Activated naive CD8-positive, alpha-beta T cell (primary cell): ENCODE data around the gene LGI2.
"Not testable (repeated sequence)": the region's sequence is repeated elsewhere in the genome, so short reads cannot be mapped to it uniquely, and the experiment has no call there.

ENCODE experiments used
- H3K27ac Mint-ChIP-seq: one replicate; pipeline ENCODE4 v1.8.0; 2021; ENCODE audit warnings: mixed read lengths
- H3K27me3 Mint-ChIP-seq: one replicate; pipeline ENCODE4 v1.8.0; 2021; ENCODE audit warnings: mixed read lengths
- H3K36me3 Mint-ChIP-seq: one replicate; pipeline ENCODE4 v1.8.0; 2021; ENCODE audit warnings: mixed read lengths
- H3K4me1 Mint-ChIP-seq: one replicate; pipeline ENCODE4 v1.8.0; 2021; ENCODE audit warnings: low read depth, mixed read lengths
- H3K4me3 Mint-ChIP-seq: one replicate; pipeline ENCODE4 v1.8.0; 2021; ENCODE audit warnings: mild to moderate bottlenecking, mixed read lengths
- H3K9me3 Mint-ChIP-seq: one replicate; pipeline ENCODE4 v1.8.0; 2021; ENCODE audit warnings: low read depth, mixed read lengths

LGI2 gene

DNA sequence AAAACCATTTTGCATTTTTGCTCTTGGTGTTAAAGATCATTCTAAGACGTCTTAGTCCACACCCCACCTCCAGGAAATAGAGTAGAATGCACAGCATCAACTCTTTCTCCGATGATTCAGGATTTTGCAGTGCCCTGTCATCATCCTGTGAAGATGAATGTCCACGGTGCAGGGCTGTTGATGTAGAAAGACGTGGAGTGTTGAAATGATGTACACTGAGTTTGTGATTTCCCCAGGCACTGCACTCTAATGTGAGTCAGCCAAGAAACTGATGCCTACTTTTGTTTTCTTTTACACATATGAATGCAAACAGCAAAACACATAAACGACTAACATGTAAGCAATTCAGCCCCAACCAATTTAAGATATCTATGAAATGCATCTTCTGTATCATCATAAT, 10.5 kb downstream of the LGI2 start:
- Mint-ChIP-seq H3K4me1 (no peaks in the 10 kb centered on the region), H3K4me3 (no peak overlapping the region), H3K9me3 (no peaks in the 10 kb centered on the region), H3K27me3 (peaks cover 20% of the 10 kb centered on the region), H3K27ac (no peak overlapping the region), H3K36me3 (no peaks in the 10 kb centered on the region)

- H3K36me3 Mint-ChIP-seq: no peaks in the 10 kb centered on the region
- no peaks in the 10 kb centered on the region for H3K4me1 Mint-ChIP-seq
- H3K4me3 Mint-ChIP-seq: no peak overlapping the region
- H3K9me3 Mint-ChIP-seq: no peaks in the 10 kb centered on the region
- peaks cover 17% of the 10 kb centered on the region for H3K27me3 Mint-ChIP-seq
- no peak overlapping the region for H3K27ac Mint-ChIP-seq
Observed at GRCh38 chr4:25019501-25019900, 11.2 kb downstream of the LGI2 start.

- no peaks in the 10 kb centered on the region for H3K36me3 Mint-ChIP-seq
- no peaks in the 10 kb centered on the region for H3K9me3 Mint-ChIP-seq
- no peaks in the 10 kb centered on the region for H3K4me1 Mint-ChIP-seq
- H3K27ac Mint-ChIP-seq: no peak overlapping the region
- H3K27me3 Mint-ChIP-seq: peaks cover 11% of the 10 kb centered on the region
- H3K4me3 Mint-ChIP-seq: no peak overlapping the region
Observed at GRCh38 chr4:25015012-25015411, 15.7 kb downstream of the LGI2 start.

DNA sequence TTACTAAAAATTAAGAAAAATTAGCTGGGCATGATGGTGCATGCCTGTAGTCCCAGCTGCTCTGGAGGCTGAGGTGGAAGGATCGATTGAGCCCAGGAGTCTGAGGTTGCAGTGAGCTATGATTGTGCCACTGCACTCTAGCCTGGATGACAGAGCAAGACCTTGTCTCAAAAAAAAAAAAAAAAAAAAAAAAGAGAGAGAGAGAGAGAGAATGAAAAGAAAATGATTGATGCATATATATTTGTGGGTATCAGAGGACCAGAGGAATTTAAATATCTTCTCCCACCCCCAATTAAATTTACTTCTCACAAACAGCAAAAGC, 16.1 kb downstream of the LGI2 start:
- peaks cover 11% of the 10 kb centered on the region for H3K27me3 Mint-ChIP-seq
- H3K9me3 Mint-ChIP-seq, H3K4me1 Mint-ChIP-seq, H3K27ac Mint-ChIP-seq, H3K36me3 Mint-ChIP-seq, H3K4me3 Mint-ChIP-seq: not testable (repeated sequence)

DNA sequence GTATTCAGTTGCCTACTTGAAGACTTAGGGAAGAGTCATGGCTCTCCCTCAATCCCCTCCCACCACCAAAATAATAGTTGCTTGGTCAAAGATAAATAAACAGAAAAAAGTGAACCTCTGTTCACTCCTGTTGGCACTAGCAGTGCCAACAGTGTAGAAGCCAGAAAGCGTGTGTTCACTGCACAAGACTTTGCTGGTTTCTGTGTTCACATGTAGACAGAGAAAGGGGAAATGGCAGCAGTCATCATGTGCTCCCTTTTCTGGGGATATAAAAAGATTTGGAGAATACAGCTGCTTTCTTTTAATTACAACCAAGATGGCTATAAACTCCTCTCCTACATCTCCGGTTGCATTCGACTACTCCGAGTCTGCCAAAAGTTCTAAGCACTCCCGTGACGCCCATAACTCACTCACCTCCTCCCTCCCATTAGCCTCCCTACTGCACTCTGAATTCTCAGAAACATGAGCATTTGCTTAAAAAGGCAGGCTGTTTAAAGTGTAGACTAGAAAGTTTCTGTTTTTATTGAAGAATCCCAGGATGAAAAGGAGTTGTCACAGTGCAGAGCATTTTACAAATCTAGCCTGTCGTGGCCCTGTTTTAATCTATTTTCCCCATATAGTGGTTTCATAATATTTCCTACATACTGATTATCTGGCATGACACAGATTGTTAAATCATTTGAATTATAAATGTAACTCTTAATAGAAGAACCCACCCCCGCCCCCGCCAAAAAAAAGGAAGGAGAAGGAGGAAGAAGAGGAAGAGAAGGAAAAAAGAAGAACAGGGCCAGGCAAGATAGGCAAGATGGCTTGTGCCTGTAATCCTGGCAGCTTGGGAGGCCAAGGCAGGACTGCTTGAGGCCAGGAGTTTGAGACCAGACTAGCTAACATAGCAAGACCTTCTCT, 16.7 kb downstream of the LGI2 start:
- Mint-ChIP-seq H3K4me3 (no peak overlapping the region), H3K9me3 (no peaks in the 10 kb centered on the region), H3K27ac (no peak overlapping the region), H3K36me3 (no peaks in the 10 kb centered on the region), H3K27me3 (peaks cover 11% of the 10 kb centered on the region), H3K4me1 (no peaks in the 10 kb centered on the region)

GRCh38 chr4:25012655-25013054, 18.1 kb downstream of the LGI2 start:
- Mint-ChIP-seq H3K27me3 (peaks cover 6% of the 10 kb centered on the region), H3K36me3 (no peaks in the 10 kb centered on the region), H3K9me3 (no peaks in the 10 kb centered on the region), H3K4me3 (no peak overlapping the region), H3K27ac (no peak overlapping the region), H3K4me1 (no peaks in the 10 kb centered on the region)

DNA sequence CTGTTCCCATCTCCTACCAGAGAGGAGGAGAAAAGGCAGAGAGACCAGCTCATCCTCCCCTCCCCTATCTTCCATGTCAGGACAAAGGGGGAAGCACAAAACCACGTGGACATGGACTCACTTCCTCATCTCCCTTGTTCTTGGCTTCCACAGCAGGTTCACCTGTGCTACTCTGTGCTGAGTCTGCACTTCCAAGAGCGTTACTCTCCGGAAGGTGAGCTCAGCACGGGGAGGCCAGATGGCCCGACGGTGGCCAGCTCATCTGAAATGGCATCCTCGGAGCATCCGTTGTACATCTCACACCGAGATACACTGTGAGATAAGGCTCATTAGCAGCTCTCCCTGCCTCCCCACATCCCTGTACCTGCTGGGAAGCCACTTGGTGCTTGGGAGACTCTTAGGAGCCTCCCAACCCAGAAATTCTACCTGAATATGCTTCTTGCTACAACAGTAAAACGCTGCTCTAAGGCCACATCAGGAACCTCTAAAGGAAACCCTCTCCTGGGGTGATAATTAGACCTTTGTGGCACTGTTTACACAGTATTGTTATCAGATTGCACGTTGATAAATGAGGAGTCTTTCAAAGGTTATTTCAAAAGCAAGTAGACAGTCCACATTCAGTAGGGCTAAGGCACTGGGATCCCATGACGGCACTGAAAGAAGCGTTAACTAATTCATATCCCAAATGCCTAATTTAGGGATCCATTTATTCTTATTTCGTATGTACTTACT, 19.4 kb downstream of the LGI2 start:
- no peak overlapping the region for H3K4me3 Mint-ChIP-seq
- no peak overlapping the region for H3K27ac Mint-ChIP-seq
- peaks cover 6% of the 10 kb centered on the region for H3K27me3 Mint-ChIP-seq
- H3K4me1 Mint-ChIP-seq: no peaks in the 10 kb centered on the region
- no peaks in the 10 kb centered on the region for H3K9me3 Mint-ChIP-seq
- H3K36me3 Mint-ChIP-seq: no peaks in the 10 kb centered on the region

DNA sequence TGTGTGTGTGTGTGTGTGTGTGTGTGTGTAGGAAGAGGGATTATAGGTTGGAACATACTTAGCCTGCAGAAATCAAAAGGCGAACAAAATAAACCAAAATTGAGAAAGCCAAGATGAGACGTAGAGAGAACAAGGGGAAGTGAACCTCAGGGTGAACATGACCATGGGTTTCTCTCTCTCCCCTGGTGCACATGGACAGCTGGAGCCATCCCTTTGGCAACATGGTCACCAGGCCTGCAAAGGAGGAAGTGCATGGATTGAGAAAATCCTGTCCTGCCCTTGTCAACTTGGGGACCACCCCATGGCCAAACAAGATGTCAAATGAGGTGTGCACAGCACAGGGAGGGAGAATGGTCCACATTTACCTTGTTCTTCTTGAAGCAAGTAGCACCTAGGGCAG, 23.1 kb downstream of the LGI2 start:
- H3K36me3 Mint-ChIP-seq: no peaks in the 10 kb centered on the region
- H3K4me1 Mint-ChIP-seq: no peaks in the 10 kb centered on the region
- H3K4me3 Mint-ChIP-seq: no peak overlapping the region
- peaks cover 6% of the 10 kb centered on the region for H3K27me3 Mint-ChIP-seq
- no peak overlapping the region for H3K27ac Mint-ChIP-seq
- H3K9me3 Mint-ChIP-seq: no peaks in the 10 kb centered on the region

DNA sequence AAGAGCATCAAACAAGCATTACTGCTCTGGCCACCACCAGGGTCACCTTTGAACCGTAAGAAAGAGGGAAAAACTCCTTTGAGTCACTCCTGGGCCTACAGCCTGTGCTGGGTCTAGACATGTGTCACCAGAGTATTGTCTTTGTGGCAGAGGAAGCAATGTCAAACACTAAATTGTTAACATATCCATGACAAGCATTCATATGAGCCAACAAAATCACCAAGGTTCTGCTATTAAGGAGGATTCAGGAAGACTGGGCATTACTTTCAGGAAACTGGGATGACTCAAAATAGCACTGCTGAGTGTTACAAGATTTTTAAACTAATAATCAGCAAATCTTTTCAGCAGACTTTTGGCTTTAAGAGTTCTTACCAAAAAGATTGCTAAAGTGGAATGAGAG, 28.1 kb downstream of the LGI2 start:
- H3K27me3 Mint-ChIP-seq: no peaks in the 10 kb centered on the region
- H3K4me1 Mint-ChIP-seq: peaks cover 10% of the 10 kb centered on the region
- H3K36me3 Mint-ChIP-seq: no peaks in the 10 kb centered on the region
- H3K4me3 Mint-ChIP-seq: no peak overlapping the region
- H3K9me3 Mint-ChIP-seq: no peaks in the 10 kb centered on the region
- H3K27ac Mint-ChIP-seq: no peak overlapping the region

GRCh38 chr4:25001509-25001908, 29.2 kb downstream of the LGI2 start:
- no peak overlapping the region for H3K4me3 Mint-ChIP-seq
- no peaks in the 10 kb centered on the region for H3K36me3 Mint-ChIP-seq
- no peaks in the 10 kb centered on the region for H3K27me3 Mint-ChIP-seq
- H3K4me1 Mint-ChIP-seq: peaks cover 10% of the 10 kb centered on the region
- no peak overlapping the region for H3K27ac Mint-ChIP-seq
- H3K9me3 Mint-ChIP-seq: no peaks in the 10 kb centered on the region

DNA sequence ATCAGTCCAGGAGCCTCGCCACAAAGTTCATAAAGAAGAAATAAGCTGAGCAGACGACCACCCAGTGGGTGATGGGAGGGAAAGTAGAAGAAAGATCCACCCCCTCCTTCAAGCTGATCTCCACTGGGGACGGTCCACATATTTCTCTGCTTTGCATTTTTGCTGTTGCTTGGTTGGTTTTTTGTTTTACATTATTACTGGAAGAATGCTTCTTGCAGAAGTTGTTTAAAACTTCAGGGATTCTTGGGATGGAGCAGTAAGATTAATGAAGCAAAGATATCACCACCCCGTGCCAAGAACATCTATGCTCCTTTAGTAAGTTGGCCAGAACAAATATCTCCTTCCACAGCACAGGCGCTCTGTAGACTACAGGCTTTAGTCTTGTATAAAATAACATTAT, 30.1 kb downstream of the LGI2 start:
- Mint-ChIP-seq H3K36me3 (no peaks in the 10 kb centered on the region), H3K4me3 (no peak overlapping the region), H3K27ac (no peak overlapping the region), H3K4me1 (peaks cover 10% of the 10 kb centered on the region), H3K27me3 (no peaks in the 10 kb centered on the region), H3K9me3 (no peaks in the 10 kb centered on the region)

DNA sequence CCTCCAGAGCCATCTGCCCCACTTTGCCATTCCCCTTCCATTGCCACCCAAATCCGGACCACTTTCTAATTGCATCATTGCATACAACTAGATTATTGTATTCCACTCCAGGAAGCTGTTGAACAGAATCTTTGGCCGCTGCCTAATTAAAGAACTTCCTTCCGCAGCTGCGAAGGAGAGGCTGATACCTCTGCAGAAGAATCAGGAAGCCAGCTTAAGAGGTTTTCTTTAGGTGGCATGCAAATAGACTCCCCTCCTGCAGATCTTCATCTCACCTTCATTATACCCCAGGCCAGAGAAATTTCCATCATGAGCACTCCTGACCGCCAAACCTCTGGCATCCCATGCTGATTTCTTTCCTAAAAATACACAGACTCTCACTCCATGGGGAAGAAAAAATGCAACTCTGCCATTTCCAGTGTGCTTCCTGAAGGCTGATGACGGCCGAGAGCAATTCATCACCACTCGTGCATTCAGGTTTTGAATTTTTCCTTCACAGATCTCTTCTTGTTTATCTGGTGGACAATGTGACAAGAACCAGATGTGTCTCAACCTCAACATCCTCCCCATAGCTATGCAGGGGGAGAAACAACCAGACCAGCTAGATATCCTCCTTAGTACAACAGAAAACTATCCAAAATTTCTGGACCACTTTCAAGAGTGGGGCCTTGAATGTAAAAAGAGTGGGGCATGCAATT, 31.2 kb downstream of the LGI2 start:
- no peak overlapping the region for H3K27ac Mint-ChIP-seq
- peak overlapping the region; percentile 17 for H3K4me3 Mint-ChIP-seq
- no peaks in the 10 kb centered on the region for H3K36me3 Mint-ChIP-seq
- H3K27me3 Mint-ChIP-seq: no peaks in the 10 kb centered on the region
- H3K9me3 Mint-ChIP-seq: no peaks in the 10 kb centered on the region
- peaks cover 10% of the 10 kb centered on the region for H3K4me1 Mint-ChIP-seq

DNA sequence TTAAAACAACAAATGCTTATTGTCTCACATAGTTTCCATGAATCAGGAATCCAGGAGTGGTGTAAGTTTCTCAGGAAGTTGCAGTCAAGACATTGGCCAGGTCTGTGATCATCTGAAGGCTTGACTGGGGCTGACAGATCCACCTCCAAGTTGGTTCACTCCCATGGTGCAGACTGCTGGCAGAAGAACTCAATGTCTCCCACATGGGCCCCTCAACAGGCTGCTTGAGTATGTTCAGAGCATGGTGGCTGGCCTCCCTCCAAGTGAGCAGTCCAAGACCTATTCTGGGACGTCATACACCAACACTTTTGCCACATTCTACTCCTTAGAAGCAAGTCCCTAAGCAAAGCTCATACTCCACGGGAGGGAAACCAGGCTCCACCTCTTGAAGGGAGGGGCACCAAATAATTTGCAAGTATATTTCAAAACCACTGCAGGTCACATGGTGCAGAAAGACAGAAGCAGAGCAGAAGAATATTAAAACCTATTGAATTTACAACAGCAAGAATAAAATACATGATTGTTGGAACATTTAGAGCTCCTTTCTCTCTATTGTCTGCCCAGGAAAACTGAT, 35.3 kb downstream of the LGI2 start:
- Mint-ChIP-seq H3K4me1 (peaks cover 10% of the 10 kb centered on the region), H3K4me3 (no peak overlapping the region), H3K36me3 (no peaks in the 10 kb centered on the region), H3K27ac (no peak overlapping the region), H3K9me3 (no peaks in the 10 kb centered on the region), H3K27me3 (no peaks in the 10 kb centered on the region)

DNA sequence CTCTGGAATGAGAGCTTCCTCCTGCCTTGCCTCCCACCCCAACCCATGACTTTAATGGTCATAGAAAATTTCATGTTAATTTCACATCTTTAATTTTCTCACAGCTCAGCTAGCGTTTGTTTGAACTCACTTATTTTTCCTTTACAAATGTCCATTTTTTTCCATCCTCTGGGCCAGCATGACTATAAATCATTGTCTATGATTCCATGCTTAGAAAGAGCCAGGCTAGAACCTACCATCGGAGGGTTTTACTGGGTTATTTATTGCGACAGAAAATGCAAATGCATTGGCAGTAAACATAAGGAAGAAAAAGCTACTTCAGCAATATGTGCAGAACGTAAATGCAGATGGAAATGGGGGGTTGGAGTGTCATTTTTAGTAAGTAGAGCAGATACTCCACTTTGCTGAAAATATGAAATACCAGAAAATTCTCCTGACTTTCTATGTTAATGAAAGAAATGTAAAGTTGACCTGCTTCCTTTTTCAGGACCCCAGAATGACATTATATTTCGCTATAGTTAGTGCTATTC, 37.1 kb downstream of the LGI2 start:
- no peaks in the 10 kb centered on the region for H3K27me3 Mint-ChIP-seq
- H3K4me1 Mint-ChIP-seq: no peaks in the 10 kb centered on the region
- no peak overlapping the region for H3K27ac Mint-ChIP-seq
- H3K4me3 Mint-ChIP-seq: no peak overlapping the region
- no peaks in the 10 kb centered on the region for H3K9me3 Mint-ChIP-seq
- no peaks in the 10 kb centered on the region for H3K36me3 Mint-ChIP-seq

GRCh38 chr4:24992968-24993367, 37.8 kb downstream of the LGI2 start:
- Mint-ChIP-seq H3K27me3 (no peaks in the 10 kb centered on the region), H3K4me1 (no peaks in the 10 kb centered on the region), H3K4me3 (no peak overlapping the region), H3K9me3 (no peaks in the 10 kb centered on the region), H3K36me3 (no peaks in the 10 kb centered on the region), H3K27ac (no peak overlapping the region)
